Neural cell (in vitro differentiated cells): ENCODE data around the gene SLAMF6. TPM values are rescaled to one million over a fixed set of nuclear protein-coding genes. Genes with fewer than 3 reads are reported as not detected.
"Not testable (repeated sequence)": the region's sequence is repeated elsewhere in the genome, so short reads cannot be mapped to it uniquely, and the experiment has no call there.

Source experiments
- H2AFZ ChIP-seq: fragments of 200-600, 300-800 bp; sonication (generic), shearing (Covaris generic); 2 replicates; pipeline ENCODE4 v1.6.0; 2014; ENCODE audit warnings: low read depth, mild to moderate bottlenecking, antibody characterized with exemption, low read length, moderate library complexity
- H3F3A ChIP-seq: fragments of 200-600 bp; shearing (Covaris generic); 2 replicates; pipeline ENCODE4 v1.6.1; 2016; ENCODE audit warnings: mild to moderate bottlenecking, moderate library complexity, mixed read lengths, antibody characterized with exemption, low read length; ENCODE audit not compliant: insufficient read depth, poor library complexity, severe bottlenecking
- H3K27ac ChIP-seq: fragments of 200-600, 300-800 bp; sonication (generic), shearing (Covaris generic); 2 replicates; pipeline ENCODE4 v1.5.1; 2014; ENCODE audit warnings: mild to moderate bottlenecking, low read length, moderate library complexity
- H3K27me3 ChIP-seq: fragments of 300-800, 200-600 bp; sonication (generic), shearing (Covaris generic); 2 replicates; pipeline ENCODE4 v1.6.0; 2014; ENCODE audit warnings: mild to moderate bottlenecking, low read depth, low read length, moderate library complexity; ENCODE audit not compliant: insufficient read depth
- H3K36me3 ChIP-seq: fragments of 300-800, 200-600 bp; sonication (generic), shearing (Covaris generic); 2 replicates; pipeline ENCODE4 v1.5.1; 2014; ENCODE audit warnings: mild to moderate bottlenecking, antibody characterized with exemption, low read length, moderate library complexity; ENCODE audit not compliant: insufficient read depth
- H3K4me2 ChIP-seq: fragments of 300-800, 200-600 bp; sonication (generic), shearing (Covaris generic); 2 replicates; pipeline ENCODE4 v1.6.0; 2014; ENCODE audit warnings: mild to moderate bottlenecking, low read length
- H3K4me3 ChIP-seq: fragments of 300-800, 200-600 bp; sonication (generic), shearing (Covaris generic); 2 replicates; pipeline ENCODE4 v1.5.1; 2014; ENCODE audit warnings: mild to moderate bottlenecking, low read length, moderate library complexity
- H3K79me2 ChIP-seq: fragments of 200-600 bp; shearing (Covaris generic); replicated peaks from 2 replicates; pipeline ENCODE4 v1.6.0; 2014; ENCODE audit warnings: mild to moderate bottlenecking, low read length, moderate library complexity; ENCODE audit not compliant: insufficient read depth
- H3K9ac ChIP-seq: fragments of 300-800, 200-600 bp; sonication (generic), shearing (Covaris generic); 2 replicates; pipeline ENCODE4 v1.6.1; 2016; ENCODE audit warnings: mild to moderate bottlenecking, low read length, mixed read lengths
- H3K9me2 ChIP-seq: fragments of 200-600 bp; shearing (Covaris generic); 2 replicates; pipeline ENCODE4 v1.6.1; 2016; ENCODE audit warnings: mild to moderate bottlenecking, low read length, mixed read lengths; ENCODE audit not compliant: insufficient read depth
- H3K9me3 ChIP-seq: fragments of 200-600, 300-800 bp; sonication (generic), shearing (Covaris generic); 2 replicates; pipeline ENCODE4 v1.6.1; 2016; ENCODE audit warnings: mild to moderate bottlenecking, mixed run types, low read length, moderate library complexity, mixed read lengths
- H4K20me1 ChIP-seq: fragments of 200-600 bp; shearing (Covaris generic); 2 replicates; pipeline ENCODE4 v1.6.1; 2016; ENCODE audit warnings: mild to moderate bottlenecking, mixed run types; ENCODE audit not compliant: insufficient read depth
- CTCF ChIP-seq: fragments of 450-650 bp; IDR thresholded peaks from 2 replicates; pipeline ENCODE4 v1.5.1; 2014; ENCODE audit warnings: antibody characterized with exemption, mild to moderate bottlenecking, moderate library complexity; ENCODE audit not compliant: poor library complexity, severe bottlenecking
- EP300 ChIP-seq: fragments of 450-650 bp; conservative IDR thresholded peaks from 2 replicates; pipeline ENCODE4 v1.6.1; 2014; ENCODE audit warnings: antibody characterized with exemption, mild to moderate bottlenecking, moderate library complexity; ENCODE audit not compliant: poor library complexity, severe bottlenecking
- EZH2 ChIP-seq: fragments of 200-600, 300-800 bp; shearing (Covaris generic), sonication (generic); IDR thresholded peaks from 2 replicates; pipeline ENCODE4 v1.6.1; 2014; ENCODE audit warnings: antibody characterized with exemption, low read length, borderline replicate concordance, mild to moderate bottlenecking; ENCODE audit not compliant: insufficient read depth, poor library complexity, severe bottlenecking
- MXI1 ChIP-seq: fragments of 450-650 bp; conservative IDR thresholded peaks from 2 replicates; pipeline ENCODE4 v1.6.1; 2014; ENCODE audit warnings: antibody characterized with exemption, mild to moderate bottlenecking; ENCODE audit not compliant: poor library complexity, severe bottlenecking
- POLR2AphosphoS5 ChIP-seq: IDR thresholded peaks from 2 replicates; pipeline ENCODE4 v1.6.1; 2012
- RAD21 ChIP-seq: fragments of 450-650 bp; conservative IDR thresholded peaks from 2 replicates; pipeline ENCODE4 v1.6.1; 2014; ENCODE audit warnings: antibody characterized with exemption, mild to moderate bottlenecking, moderate library complexity
- REST ChIP-seq: IDR thresholded peaks from 2 replicates; pipeline ENCODE4 v1.6.1; 2012; ENCODE audit warnings: borderline replicate concordance
- SMC3 ChIP-seq: fragments of 450-650 bp; conservative IDR thresholded peaks from 2 replicates; pipeline ENCODE4 v1.6.1; 2014; ENCODE audit warnings: antibody characterized with exemption, mild to moderate bottlenecking, moderate library complexity; ENCODE audit not compliant: poor library complexity
- TAF1 ChIP-seq: IDR thresholded peaks from 2 replicates; pipeline ENCODE4 v1.6.1; 2012; ENCODE audit warnings: low read depth
- polyA plus RNA-seq: library from polyadenylated mRNA; depleted of rRNA; stranded (reverse); fragments of >200 nt; gene quantifications from 2 replicates; pipeline ENCODE4 v1.2.3, GENCODE V29; 2014

The SLAMF6 gene
- polyA plus RNA-seq, 1 donor from 2014 or later = not detected

GRCh38 chr1:160483505-160484185 is 39.4 kb downstream of the SLAMF6 start:
- H3K9me2 ChIP-seq = no peaks in the 10 kb centered on the region

GRCh38 chr1:160481979-160482596 is 41.0 kb downstream of the SLAMF6 start:
- Histone ChIP-seq H3K9ac (no peak overlapping the region), H4K20me1 (no peaks in the 10 kb centered on the region), H3K36me3 (no peaks in the 10 kb centered on the region), H2AFZ (no peak overlapping the region), H3K4me2 (no peak overlapping the region), H3K4me3 (no peak overlapping the region), H3K27me3 (no peaks in the 10 kb centered on the region), H3K27ac (no peak overlapping the region), H3K9me3 (no peaks in the 10 kb centered on the region), H3K79me2 (no peaks in the 10 kb centered on the region), H3F3A (no peaks in the 10 kb centered on the region), H3K9me2 (no peaks in the 10 kb centered on the region)
- TF ChIP-seq EP300 = no peak
- no peak for TF ChIP-seq MXI1
- TF ChIP-seq SMC3 = no peak
- TF ChIP-seq EZH2 = no peak
- no peak for TF ChIP-seq CTCF
- no peak for TF ChIP-seq RAD21
- no peak for TF ChIP-seq TAF1
- TF ChIP-seq POLR2AphosphoS5 = no peak
- TF ChIP-seq REST = no peak

More at GRCh38 chr1:160483505-160484185, 39.4 kb downstream of the SLAMF6 start:
- no peak overlapping the region for H3K4me3 ChIP-seq
- H3K79me2 ChIP-seq = no peaks in the 10 kb centered on the region
- no peaks in the 10 kb centered on the region for H4K20me1 ChIP-seq
- no peaks in the 10 kb centered on the region for H3K9me3 ChIP-seq
- H3K4me2 ChIP-seq = no peak overlapping the region
- TF ChIP-seq CTCF = no peak
- no peak overlapping the region for H3K27ac ChIP-seq
- H3F3A ChIP-seq = no peaks in the 10 kb centered on the region
- no peak overlapping the region for H3K9ac ChIP-seq
- no peak overlapping the region for H2AFZ ChIP-seq
- H3K36me3 ChIP-seq = no peaks in the 10 kb centered on the region
- H3K27me3 ChIP-seq = no peaks in the 10 kb centered on the region

- H3K9me3 ChIP-seq, H3K4me2 ChIP-seq, H3K4me3 ChIP-seq, H3K9me2 ChIP-seq, H3K9ac ChIP-seq, H3K79me2 ChIP-seq, H3K27me3 ChIP-seq, H3F3A ChIP-seq, H3K36me3 ChIP-seq, H4K20me1 ChIP-seq, H2AFZ ChIP-seq, H3K27ac ChIP-seq: not testable (repeated sequence)
Measured at GRCh38 chr1:160480781-160481180, 42.3 kb downstream of the SLAMF6 start.

- H3K79me2 ChIP-seq, H3K27me3 ChIP-seq, H4K20me1 ChIP-seq, H3K27ac ChIP-seq, H3K36me3 ChIP-seq, H3K9me3 ChIP-seq, H3K4me3 ChIP-seq, H2AFZ ChIP-seq, H3K4me2 ChIP-seq, H3K9ac ChIP-seq, H3F3A ChIP-seq, H3K9me2 ChIP-seq: not testable (repeated sequence)
Measured at GRCh38 chr1:160479091-160479490, 44.0 kb downstream of the SLAMF6 start.
